ENCODE measurements around the gene TSPAN14. TPM values are rescaled to one million over a fixed set of nuclear protein-coding genes. Genes with fewer than 3 reads are reported as not detected.

TSPAN14 gene
- total RNA-seq, 1 experiment from 2014 or later = 73.5 TPM

DNA sequence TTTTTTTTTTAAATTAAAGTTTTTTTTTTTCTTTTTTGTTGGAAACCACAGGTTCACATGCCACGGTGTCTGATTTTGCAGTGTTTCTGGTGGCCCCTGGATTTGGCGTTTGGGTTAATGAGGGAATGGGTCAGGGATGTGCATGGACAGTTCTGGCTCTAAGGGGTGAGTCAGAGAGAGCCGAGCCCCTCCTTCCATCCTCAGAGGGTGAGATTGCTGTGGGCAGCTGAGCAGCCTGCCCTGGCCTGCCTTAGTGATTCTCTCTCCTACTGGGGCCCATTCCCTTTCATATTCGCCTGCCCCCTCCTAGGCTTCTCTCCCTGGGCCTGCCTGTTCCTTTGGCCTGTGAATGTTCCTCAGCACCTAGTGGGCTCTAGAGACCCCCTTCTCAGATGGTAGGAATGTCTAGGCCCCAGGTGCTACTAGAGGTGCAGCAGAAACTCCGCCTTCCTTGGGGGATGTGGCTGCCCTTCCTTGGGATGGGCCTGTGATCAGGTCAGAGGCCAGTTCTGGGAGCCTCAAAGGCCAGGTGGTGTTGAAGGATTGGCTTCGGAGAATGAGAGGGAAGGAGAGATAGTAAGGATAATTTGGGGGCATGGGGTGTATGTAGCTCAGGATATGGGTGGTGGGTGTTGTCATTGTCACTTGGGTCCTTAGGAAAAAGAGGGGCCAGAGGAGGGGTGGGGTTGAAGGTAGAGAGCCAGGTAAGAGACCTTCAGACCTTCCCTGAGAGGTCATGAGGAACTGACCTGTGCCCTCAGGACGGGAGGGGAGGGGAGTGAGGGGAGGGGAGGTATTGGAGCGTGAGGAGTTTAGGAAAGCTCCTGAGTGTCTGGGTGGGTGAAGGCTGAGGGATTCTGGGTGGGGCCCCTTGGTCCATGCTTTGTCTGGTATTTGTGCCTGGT lies 19.8 kb downstream of the TSPAN14 start:
- no peak overlapping the region for H3K4me3 Mint-ChIP-seq
- DNase-seq (ENCODE audit: low spot score) (no peak), ATAC-seq (peak; percentile 56)
- H3K9me3 Mint-ChIP-seq = peaks cover 7% of the 10 kb centered on the region
- no peak overlapping the region for H3K27ac Mint-ChIP-seq
- TF ChIP-seq ATF1 (CRISPR knock-in tag; IDR thresholded peaks at IDR 0.05) = no peak
- TF ChIP-seq ZNF423 (CRISPR knock-in tag; IDR thresholded peaks at IDR 0.05) = no peak
- TF ChIP-seq ZNF121 (CRISPR knock-in tag; IDR thresholded peaks at IDR 0.05) = peak; percentile 61
- peaks cover 30% of the 10 kb centered on the region for H3K36me3 Mint-ChIP-seq
- ChIA-PET CTCF (interaction anchor here (1.0 to 4.3 kb wide), 6 partner anchors 10 to 123 kb away, joined by 4 to 31 read pairs (median 5); no protein-coding TSS in a partner anchor), POLR2A (no interaction called here)
- H3K4me1 Mint-ChIP-seq = peaks cover 60% of the 10 kb centered on the region
- H3K27me3 Mint-ChIP-seq (ENCODE audit: low read depth) = peaks cover 8% of the 10 kb centered on the region

DNA sequence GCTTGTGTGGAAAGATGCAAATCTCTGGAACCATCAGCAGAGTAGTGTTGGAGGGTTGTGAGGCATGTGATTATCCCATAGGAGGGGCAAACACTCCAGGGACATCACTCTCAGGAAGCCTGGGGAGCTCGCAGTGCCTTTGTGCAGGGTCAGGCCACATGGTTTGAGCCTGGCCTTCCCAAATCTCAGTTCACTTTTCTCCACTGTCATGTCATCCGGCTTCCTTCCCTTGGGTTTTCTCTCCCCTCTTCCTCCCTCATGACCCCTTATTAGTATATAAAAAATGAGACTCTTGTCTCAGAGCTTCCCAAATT lies 20.4 kb downstream of the TSPAN14 start:
- ChIA-PET POLR2A (no interaction called here), CTCF (interaction anchor here (0.6 to 4.3 kb wide), 7 partner anchors 10 to 122 kb away, joined by 3 to 31 read pairs (median 5); no protein-coding TSS in a partner anchor)
- H3K4me1 Mint-ChIP-seq = peaks cover 56% of the 10 kb centered on the region
- H3K9me3 Mint-ChIP-seq = peaks cover 7% of the 10 kb centered on the region
- peaks cover 27% of the 10 kb centered on the region for H3K36me3 Mint-ChIP-seq
- peaks cover 2% of the 10 kb centered on the region for H3K27me3 Mint-ChIP-seq (ENCODE audit: low read depth)
- no peak for DNase-seq (ENCODE audit: low spot score)
- TF ChIP-seq, protein P1, sequence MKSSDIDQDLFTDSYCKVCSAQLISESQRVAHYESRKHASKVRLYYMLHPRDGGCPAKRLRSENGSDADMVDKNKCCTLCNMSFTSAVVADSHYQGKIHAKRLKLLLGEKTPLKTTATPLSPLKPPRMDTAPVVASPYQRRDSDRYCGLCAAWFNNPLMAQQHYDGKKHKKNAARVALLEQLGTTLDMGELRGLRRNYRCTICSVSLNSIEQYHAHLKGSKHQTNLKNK (CRISPR knock-in tag; IDR thresholded peaks at IDR 0.05) = no peak
- TF ChIP-seq, protein P2, sequence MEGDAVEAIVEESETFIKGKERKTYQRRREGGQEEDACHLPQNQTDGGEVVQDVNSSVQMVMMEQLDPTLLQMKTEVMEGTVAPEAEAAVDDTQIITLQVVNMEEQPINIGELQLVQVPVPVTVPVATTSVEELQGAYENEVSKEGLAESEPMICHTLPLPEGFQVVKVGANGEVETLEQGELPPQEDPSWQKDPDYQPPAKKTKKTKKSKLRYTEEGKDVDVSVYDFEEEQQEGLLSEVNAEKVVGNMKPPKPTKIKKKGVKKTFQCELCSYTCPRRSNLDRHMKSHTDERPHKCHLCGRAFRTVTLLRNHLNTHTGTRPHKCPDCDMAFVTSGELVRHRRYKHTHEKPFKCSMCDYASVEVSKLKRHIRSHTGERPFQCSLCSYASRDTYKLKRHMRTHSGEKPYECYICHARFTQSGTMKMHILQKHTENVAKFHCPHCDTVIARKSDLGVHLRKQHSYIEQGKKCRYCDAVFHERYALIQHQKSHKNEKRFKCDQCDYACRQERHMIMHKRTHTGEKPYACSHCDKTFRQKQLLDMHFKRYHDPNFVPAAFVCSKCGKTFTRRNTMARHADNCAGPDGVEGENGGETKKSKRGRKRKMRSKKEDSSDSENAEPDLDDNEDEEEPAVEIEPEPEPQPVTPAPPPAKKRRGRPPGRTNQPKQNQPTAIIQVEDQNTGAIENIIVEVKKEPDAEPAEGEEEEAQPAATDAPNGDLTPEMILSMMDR (IDR thresholded peaks at IDR 0.05) = no peak
- TF ChIP-seq EMX1 (CRISPR knock-in tag; IDR thresholded peaks at IDR 0.05) = no peak
- TF ChIP-seq TCF7 (CRISPR knock-in tag; IDR thresholded peaks at IDR 0.05; ENCODE audit: low read depth) = no peak
- no peak overlapping the region for H3K27ac Mint-ChIP-seq
- no peak overlapping the region for H3K4me3 Mint-ChIP-seq
- ATAC-seq = peak; percentile 70

GRCh38 chr10:80474941-80475340 lies 20.8 kb downstream of the TSPAN14 start:
- peaks cover 26% of the 10 kb centered on the region for H3K36me3 Mint-ChIP-seq
- ChIA-PET POLR2A (no interaction called here), CTCF (interaction anchor here (0.6 to 4.3 kb wide), 7 partner anchors 11 to 122 kb away, joined by 3 to 31 read pairs (median 5); no protein-coding TSS in a partner anchor)
- ATAC-seq (no peak), DNase-seq (ENCODE audit: low spot score) (no peak)
- H3K27ac Mint-ChIP-seq = no peak overlapping the region
- peaks cover 7% of the 10 kb centered on the region for H3K9me3 Mint-ChIP-seq
- peaks cover 55% of the 10 kb centered on the region for H3K4me1 Mint-ChIP-seq
- no peak overlapping the region for H3K4me3 Mint-ChIP-seq
- TF ChIP-seq SMAD3 (CRISPR knock-in tag; IDR thresholded peaks at IDR 0.05; ENCODE audit: borderline replicate concordance) (no peak), RELA (CRISPR knock-in tag; IDR thresholded peaks at IDR 0.05; ENCODE audit: borderline replicate concordance) (no peak), TEAD1 (CRISPR knock-in tag; IDR thresholded peaks at IDR 0.05) (no peak), FOXJ3 (CRISPR knock-in tag; IDR thresholded peaks at IDR 0.05; ENCODE audit: borderline replicate concordance) (no peak), STAT6 (CRISPR knock-in tag; conservative IDR thresholded peaks at IDR 0.05; ENCODE audit: low read depth) (no peak), MXD4 (CRISPR knock-in tag; IDR thresholded peaks at IDR 0.05; ENCODE audit: borderline replicate concordance) (no peak), CBFB (CRISPR knock-in tag; IDR thresholded peaks at IDR 0.05; ENCODE audit: low read depth) (no peak), E2F4 (CRISPR knock-in tag; IDR thresholded peaks at IDR 0.05; ENCODE audit: borderline replicate concordance, low read depth) (no peak), TCF7 (CRISPR knock-in tag; IDR thresholded peaks at IDR 0.05; ENCODE audit: low read depth) (no peak)
- TF ChIP-seq, protein P3, sequence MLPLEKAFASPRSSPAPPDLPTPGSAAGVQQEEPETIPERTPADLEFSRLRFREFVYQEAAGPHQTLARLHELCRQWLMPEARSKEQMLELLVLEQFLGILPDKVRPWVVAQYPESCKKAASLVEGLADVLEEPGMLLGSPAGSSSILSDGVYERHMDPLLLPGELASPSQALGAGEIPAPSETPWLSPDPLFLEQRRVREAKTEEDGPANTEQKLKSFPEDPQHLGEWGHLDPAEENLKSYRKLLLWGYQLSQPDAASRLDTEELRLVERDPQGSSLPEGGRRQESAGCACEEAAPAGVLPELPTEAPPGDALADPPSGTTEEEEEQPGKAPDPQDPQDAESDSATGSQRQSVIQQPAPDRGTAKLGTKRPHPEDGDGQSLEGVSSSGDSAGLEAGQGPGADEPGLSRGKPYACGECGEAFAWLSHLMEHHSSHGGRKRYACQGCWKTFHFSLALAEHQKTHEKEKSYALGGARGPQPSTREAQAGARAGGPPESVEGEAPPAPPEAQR (CRISPR knock-in tag; IDR thresholded peaks at IDR 0.05) = no peak
- TF ChIP-seq, protein P4, sequence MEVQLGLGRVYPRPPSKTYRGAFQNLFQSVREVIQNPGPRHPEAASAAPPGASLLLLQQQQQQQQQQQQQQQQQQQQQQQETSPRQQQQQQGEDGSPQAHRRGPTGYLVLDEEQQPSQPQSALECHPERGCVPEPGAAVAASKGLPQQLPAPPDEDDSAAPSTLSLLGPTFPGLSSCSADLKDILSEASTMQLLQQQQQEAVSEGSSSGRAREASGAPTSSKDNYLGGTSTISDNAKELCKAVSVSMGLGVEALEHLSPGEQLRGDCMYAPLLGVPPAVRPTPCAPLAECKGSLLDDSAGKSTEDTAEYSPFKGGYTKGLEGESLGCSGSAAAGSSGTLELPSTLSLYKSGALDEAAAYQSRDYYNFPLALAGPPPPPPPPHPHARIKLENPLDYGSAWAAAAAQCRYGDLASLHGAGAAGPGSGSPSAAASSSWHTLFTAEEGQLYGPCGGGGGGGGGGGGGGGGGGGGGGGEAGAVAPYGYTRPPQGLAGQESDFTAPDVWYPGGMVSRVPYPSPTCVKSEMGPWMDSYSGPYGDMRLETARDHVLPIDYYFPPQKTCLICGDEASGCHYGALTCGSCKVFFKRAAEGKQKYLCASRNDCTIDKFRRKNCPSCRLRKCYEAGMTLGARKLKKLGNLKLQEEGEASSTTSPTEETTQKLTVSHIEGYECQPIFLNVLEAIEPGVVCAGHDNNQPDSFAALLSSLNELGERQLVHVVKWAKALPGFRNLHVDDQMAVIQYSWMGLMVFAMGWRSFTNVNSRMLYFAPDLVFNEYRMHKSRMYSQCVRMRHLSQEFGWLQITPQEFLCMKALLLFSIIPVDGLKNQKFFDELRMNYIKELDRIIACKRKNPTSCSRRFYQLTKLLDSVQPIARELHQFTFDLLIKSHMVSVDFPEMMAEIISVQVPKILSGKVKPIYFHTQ (CRISPR knock-in tag; IDR thresholded peaks at IDR 0.05) = no peak
- TF ChIP-seq, protein P1 (CRISPR knock-in tag; IDR thresholded peaks at IDR 0.05) = no peak
- no peaks in the 10 kb centered on the region for H3K27me3 Mint-ChIP-seq (ENCODE audit: low read depth)

All from WTC11 (cell line).